NT2/D1 (cell line): ENCODE results near the gene GPR108.

Source experiments
- DNase-seq: peaks from one replicate; pipeline ENCODE4 v3.0.0-alpha.2; 2011; ENCODE audit warnings: low read depth, low spot score
- H3K27me3 ChIP-seq: 2 replicates; pipeline ENCODE4 v1.6.0; 2011; ENCODE audit warnings: mild to moderate bottlenecking; ENCODE audit not compliant: insufficient read length, insufficient read depth
- H3K36me3 ChIP-seq: 2 replicates; pipeline ENCODE4 v1.6.1; 2011; ENCODE audit warnings: mild to moderate bottlenecking, low read length, mixed read lengths; ENCODE audit not compliant: insufficient read depth, insufficient read length
- H3K4me1 ChIP-seq: 2 replicates; pipeline ENCODE4 v1.5.1; 2011; ENCODE audit not compliant: insufficient read depth, insufficient read length
- H3K4me3 ChIP-seq: 2 replicates; pipeline ENCODE4 v1.5.1; 2011; ENCODE audit warnings: low read depth; ENCODE audit not compliant: insufficient read length
- H3K9ac ChIP-seq: 2 replicates; pipeline ENCODE4 v1.6.0; 2011; ENCODE audit warnings: low read depth; ENCODE audit not compliant: insufficient read length
- H3K9me3 ChIP-seq: 2 replicates; pipeline ENCODE4 v1.5.1; 2011; ENCODE audit warnings: mild to moderate bottlenecking, low read length; ENCODE audit not compliant: insufficient read depth
- SUZ12 ChIP-seq: IDR thresholded peaks from 2 replicates; pipeline ENCODE4 v1.6.1; 2011; ENCODE audit not compliant: insufficient read length, insufficient read depth; ENCODE audit errors: extremely low read depth
- YY1 ChIP-seq: IDR thresholded peaks from 2 replicates; pipeline ENCODE4 v1.6.1; 2011; ENCODE audit not compliant: insufficient read length, insufficient read depth
- ZNF274 ChIP-seq: IDR thresholded peaks from 2 replicates; pipeline ENCODE4 v1.6.1; 2011; ENCODE audit warnings: mild to moderate bottlenecking, low read depth, low read length

The GPR108 gene

GRCh38 chr19:6760606-6761005, 23.2 kb upstream of the GPR108 start:
- Histone ChIP-seq H3K4me3 (no peak overlapping the region), H3K27me3 (no peaks in the 10 kb centered on the region), H3K36me3 (peaks cover 6% of the 10 kb centered on the region), H3K9me3 (peaks cover 13% of the 10 kb centered on the region; the same call in 1 of the 2 replicates), H3K4me1 (no peaks in the 10 kb centered on the region), H3K9ac (no peak overlapping the region)
- no peak for TF ChIP-seq ZNF274
- TF ChIP-seq SUZ12, result no peak
- no peak for TF ChIP-seq YY1
- no peak for DNase-seq

- Histone ChIP-seq H3K36me3 (peaks cover 43% of the 10 kb centered on the region), H3K9me3 (no peaks in the 10 kb centered on the region), H3K4me1 (peaks cover 18% of the 10 kb centered on the region), H3K9ac (peak overlapping the region; percentile 42), H3K4me3 (no peak overlapping the region), H3K27me3 (no peaks in the 10 kb centered on the region)
- no peak for DNase-seq
- TF ChIP-seq SUZ12 (no peak), ZNF274 (no peak), YY1 (no peak)
Measured at GRCh38 chr19:6754653-6755463, 17.5 kb upstream of the GPR108 start.

GRCh38 chr19:6754136-6754535, 16.8 kb upstream of the GPR108 start:
- Histone ChIP-seq H3K4me3 (no peak overlapping the region), H3K27me3 (no peaks in the 10 kb centered on the region), H3K36me3 (peaks cover 50% of the 10 kb centered on the region), H3K9ac (peak overlapping the region; percentile 42), H3K9me3 (no peaks in the 10 kb centered on the region), H3K4me1 (peaks cover 18% of the 10 kb centered on the region)
- no peak for DNase-seq
- TF ChIP-seq ZNF274 (no peak), SUZ12 (no peak)

- H3K9me3 ChIP-seq, result no peaks in the 10 kb centered on the region
- DNase-seq, result peak; percentile 92
- no peaks in the 10 kb centered on the region for H3K27me3 ChIP-seq
- H3K4me1 ChIP-seq, result peaks cover 18% of the 10 kb centered on the region
- no peak for TF ChIP-seq SUZ12
- no peak for TF ChIP-seq ZNF274
- no peak for TF ChIP-seq YY1
- H3K36me3 ChIP-seq, result peaks cover 57% of the 10 kb centered on the region
- peak overlapping the region; percentile 41 for H3K4me3 ChIP-seq
- peak overlapping the region; percentile 87 for H3K9ac ChIP-seq
Measured at GRCh38 chr19:6753178-6754031, 16.0 kb upstream of the GPR108 start.

- H3K9me3 ChIP-seq, result no peaks in the 10 kb centered on the region
- TF ChIP-seq SUZ12 (no peak), ZNF274 (no peak)
- no peaks in the 10 kb centered on the region for H3K27me3 ChIP-seq
- no peak for DNase-seq
- peak overlapping the region; percentile 41 for H3K4me3 ChIP-seq
- peaks cover 65% of the 10 kb centered on the region for H3K36me3 ChIP-seq
- H3K9ac ChIP-seq, result peak overlapping the region; percentile 87
- H3K4me1 ChIP-seq, result peaks cover 18% of the 10 kb centered on the region
Measured at GRCh38 chr19:6752256-6753177, 15.1 kb upstream of the GPR108 start.

- Histone ChIP-seq H3K4me3 (no peak overlapping the region), H3K27me3 (no peaks in the 10 kb centered on the region), H3K4me1 (peaks cover 18% of the 10 kb centered on the region), H3K9me3 (peaks cover 7% of the 10 kb centered on the region; the same call in 1 of the 2 replicates), H3K36me3 (peaks cover 78% of the 10 kb centered on the region), H3K9ac (no peak overlapping the region)
- no peak for TF ChIP-seq SUZ12
- TF ChIP-seq ZNF274, result no peak
- TF ChIP-seq YY1, result no peak
- no peak for DNase-seq
Measured at GRCh38 chr19:6751189-6751588, 13.8 kb upstream of the GPR108 start.
